Measurements from ENCODE around the gene CLDN2.

GRCh38 chrX:106954041-106954440 lies 33.8 kb downstream of the CLDN2 start:
- TF ChIP-seq CTCF (IDR thresholded peaks at IDR 0.05): no peak
- no peak for TF ChIP-seq POLR2A (IDR thresholded peaks at IDR 0.05)

Measured in right lobe of liver (tissue), 4 donors.